Transverse colon (tissue), 4 donors: ENCODE results near the gene ZNF135.

ENCODE experiments used
- POLR2A ChIP-seq: fragments of 450-650 bp; IDR thresholded peaks from one replicate; pipeline ENCODE4 v1.6.1; 2016; ENCODE audit warnings: antibody characterized with exemption, mild to moderate bottlenecking, moderate library complexity
- POLR2AphosphoS5 ChIP-seq, 3 donors: sonication (generic); formaldehyde crosslinking; IDR thresholded peaks; one replicate each; pipeline ENCODE4 v1.6.1; 2016; ENCODE audit warnings: antibody characterized with exemption in 3 of 3
- TF ChIP-seq, protein P1 (sequence below), 5 experiments: fragments of 200-600 bp in 3 of 5; fragments of 450-650 bp in 2 of 5; sonication (generic) in 3 of 5; IDR thresholded peaks; 1 replicate in 2 of 5; 2 replicates in 3 of 5; pipeline ENCODE4 v1.5.1; 2016 to 2017; ENCODE audit warnings: antibody characterized with exemption in 5 of 5, inconsistent platforms in 3 of 5, mild to moderate bottlenecking in 2 of 5, moderate library complexity in 1 of 5

DNA sequence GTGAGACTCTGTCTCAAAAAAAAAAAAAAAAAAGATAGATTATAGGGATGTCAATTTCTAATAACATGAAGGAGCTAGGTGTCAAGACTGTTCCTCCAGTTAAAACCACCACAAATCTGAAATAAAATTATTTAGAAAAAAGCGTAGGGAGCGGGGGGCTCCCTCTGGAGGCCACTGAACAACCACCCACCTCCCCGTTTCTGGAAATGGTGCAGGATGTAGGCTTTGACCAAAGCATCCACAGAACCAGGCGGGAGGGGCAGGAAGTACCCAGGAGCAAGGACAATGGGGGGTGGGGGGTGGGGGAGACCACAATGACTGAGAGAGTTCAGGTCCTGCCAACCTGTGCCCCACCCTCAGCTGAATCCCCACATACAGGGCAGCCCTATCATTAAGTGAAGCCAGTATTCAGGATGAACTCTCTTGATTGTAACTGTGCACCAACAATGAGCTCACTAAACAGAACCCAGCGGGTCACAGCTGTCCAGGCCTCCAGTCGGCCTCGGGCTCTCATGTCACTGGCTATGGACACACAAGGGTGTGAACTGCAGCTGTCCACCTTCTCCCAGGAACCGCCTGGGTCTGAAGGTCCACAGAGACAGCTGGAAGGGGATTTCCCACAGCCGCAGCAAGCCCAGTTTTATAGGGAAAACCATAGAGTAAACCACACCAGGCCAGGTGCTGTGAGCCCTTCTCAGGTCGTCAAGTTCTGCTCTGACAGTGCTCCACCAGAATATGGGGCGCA is 32.3 kb downstream of the ZNF135 start:
- TF ChIP-seq, protein P1, sequence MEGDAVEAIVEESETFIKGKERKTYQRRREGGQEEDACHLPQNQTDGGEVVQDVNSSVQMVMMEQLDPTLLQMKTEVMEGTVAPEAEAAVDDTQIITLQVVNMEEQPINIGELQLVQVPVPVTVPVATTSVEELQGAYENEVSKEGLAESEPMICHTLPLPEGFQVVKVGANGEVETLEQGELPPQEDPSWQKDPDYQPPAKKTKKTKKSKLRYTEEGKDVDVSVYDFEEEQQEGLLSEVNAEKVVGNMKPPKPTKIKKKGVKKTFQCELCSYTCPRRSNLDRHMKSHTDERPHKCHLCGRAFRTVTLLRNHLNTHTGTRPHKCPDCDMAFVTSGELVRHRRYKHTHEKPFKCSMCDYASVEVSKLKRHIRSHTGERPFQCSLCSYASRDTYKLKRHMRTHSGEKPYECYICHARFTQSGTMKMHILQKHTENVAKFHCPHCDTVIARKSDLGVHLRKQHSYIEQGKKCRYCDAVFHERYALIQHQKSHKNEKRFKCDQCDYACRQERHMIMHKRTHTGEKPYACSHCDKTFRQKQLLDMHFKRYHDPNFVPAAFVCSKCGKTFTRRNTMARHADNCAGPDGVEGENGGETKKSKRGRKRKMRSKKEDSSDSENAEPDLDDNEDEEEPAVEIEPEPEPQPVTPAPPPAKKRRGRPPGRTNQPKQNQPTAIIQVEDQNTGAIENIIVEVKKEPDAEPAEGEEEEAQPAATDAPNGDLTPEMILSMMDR (IDR thresholded peaks at IDR 0.05), result no peak
- no peak for TF ChIP-seq POLR2A
- no peak for TF ChIP-seq POLR2AphosphoS5 (IDR thresholded peaks at IDR 0.05)
